ENCODE results near the gene AIM2.
"Not testable (repeated sequence)": the region's sequence is repeated elsewhere in the genome, so short reads cannot be mapped to it uniquely, and the experiment has no call there.

AIM2 gene

GRCh38 chr1:159077120-159077961, 775 bp upstream of the AIM2 start:
- DNase-seq = peak; percentile 27

- no peak for DNase-seq
Measured at GRCh38 chr1:159071970-159072582, 4.5 kb downstream of the AIM2 start.

- DNase-seq = peak; percentile 42
Measured at GRCh38 chr1:159068886-159069285, 7.7 kb downstream of the AIM2 start.

- DNase-seq = peak; percentile 99
Measured at GRCh38 chr1:159067699-159068621, 8.6 kb downstream of the AIM2 start.

GRCh38 chr1:159066108-159066507, 10.5 kb downstream of the AIM2 start:
- DNase-seq = no peak

- DNase-seq = no peak
Measured at GRCh38 chr1:159065106-159065505, 11.5 kb downstream of the AIM2 start.

- DNase-seq = no peak
Measured at GRCh38 chr1:159058751-159059150, 17.8 kb downstream of the AIM2 start.

GRCh38 chr1:159056069-159056698, 20.4 kb downstream of the AIM2 start:
- DNase-seq = no peak

GRCh38 chr1:159055181-159055641, 21.4 kb downstream of the AIM2 start:
- no peak for DNase-seq

- DNase-seq = no peak
Measured at GRCh38 chr1:159054427-159054826, 22.1 kb downstream of the AIM2 start.

- DNase-seq = no peak
Measured at GRCh38 chr1:159051436-159051835, 25.1 kb downstream of the AIM2 start.

- not testable (repeated sequence) for DNase-seq
Measured at GRCh38 chr1:159046486-159046885, 30.1 kb downstream of the AIM2 start.

GRCh38 chr1:159040893-159041724, 35.5 kb downstream of the AIM2 start:
- DNase-seq = no peak

- DNase-seq = no peak
Measured at GRCh38 chr1:159040206-159040605, 36.4 kb downstream of the AIM2 start.

GRCh38 chr1:159030877-159031447, 45.6 kb downstream of the AIM2 start:
- no peak for DNase-seq

GRCh38 chr1:159030311-159030710, 46.3 kb downstream of the AIM2 start:
- DNase-seq = no peak

- not testable (repeated sequence) for DNase-seq
Measured at GRCh38 chr1:159026841-159027240, 49.7 kb downstream of the AIM2 start.

GRCh38 chr1:159025043-159025442, 51.5 kb downstream of the AIM2 start:
- no peak for DNase-seq

- no peak for DNase-seq
Measured at GRCh38 chr1:159023723-159024122, 52.8 kb downstream of the AIM2 start.

- DNase-seq = peak; percentile 99
Measured at GRCh38 chr1:159015440-159015909, 61.1 kb downstream of the AIM2 start.

GRCh38 chr1:159014851-159015250, 61.7 kb downstream of the AIM2 start:
- DNase-seq = no peak
